Neuronal stem cell (in vitro differentiated cells): ENCODE data around the gene IL6ST.

Experiments
- DNase-seq: peaks from one replicate; pipeline ENCODE4 v3.0.0-alpha.2; 2013; ENCODE audit warnings: low spot score
- H2AFZ ChIP-seq: one replicate; pipeline ENCODE4 v1.6.1; 2013; ENCODE audit warnings: mild to moderate bottlenecking, low read length, inconsistent platforms
- H2AK5ac ChIP-seq: 2 replicates; pipeline ENCODE4 v1.6.1; 2013; ENCODE audit warnings: low read depth, mild to moderate bottlenecking, inconsistent platforms, low read length, moderate library complexity, mixed read lengths
- H2BK120ac ChIP-seq: 2 replicates; pipeline ENCODE4 v1.6.1; 2013; ENCODE audit warnings: low read depth, mild to moderate bottlenecking, inconsistent platforms, low read length, moderate library complexity, mixed read lengths
- H2BK12ac ChIP-seq: one replicate; pipeline ENCODE4 v1.6.1; 2013; ENCODE audit warnings: low read length, inconsistent platforms
- H2BK15ac ChIP-seq: 2 replicates; pipeline ENCODE4 v1.6.1; 2013; ENCODE audit warnings: mild to moderate bottlenecking, low read length, inconsistent platforms, mixed read lengths
- H2BK5ac ChIP-seq: one replicate; pipeline ENCODE4 v1.6.1; 2013; ENCODE audit warnings: inconsistent platforms, mild to moderate bottlenecking, low read length, moderate library complexity
- H3K14ac ChIP-seq: one replicate; pipeline ENCODE4 v1.6.1; 2013; ENCODE audit warnings: low read length, inconsistent platforms
- H3K18ac ChIP-seq: 2 replicates; pipeline ENCODE4 v1.6.1; 2013; ENCODE audit warnings: low read length, inconsistent platforms
- H3K23ac ChIP-seq: 2 replicates; pipeline ENCODE4 v1.6.1; 2013; ENCODE audit warnings: low read depth, mild to moderate bottlenecking, mixed read lengths, low read length, inconsistent platforms; ENCODE audit not compliant: poor library complexity
- H3K27ac ChIP-seq: replicated peaks from 3 replicates; pipeline ENCODE4 v1.5.1; 2013; ENCODE audit warnings: low read length, inconsistent platforms
- H3K27me3 ChIP-seq, 3 experiments: 2 replicates each; pipeline ENCODE4 v1.6.1; 2013; ENCODE audit warnings: low read length in 3 of 3, mild to moderate bottlenecking in 2 of 3, inconsistent platforms in 1 of 3, low read depth in 1 of 3, mixed read lengths in 1 of 3, moderate library complexity in 1 of 3; ENCODE audit not compliant: control insufficient read depth in 3 of 3, insufficient read depth in 3 of 3
- H3K36me3 ChIP-seq, 2 donors: replicated peaks in 1 of 2; 2 replicates each; pipeline ENCODE4 v1.6.1; 2013; ENCODE audit warnings: low read length in 2 of 2; ENCODE audit not compliant: control insufficient read depth in 2 of 2, insufficient read depth in 2 of 2
- H3K4ac ChIP-seq: 2 replicates; pipeline ENCODE4 v1.6.1; 2013; ENCODE audit warnings: inconsistent platforms, mild to moderate bottlenecking, low read length, moderate library complexity
- H3K4me1 ChIP-seq, 2 donors: 1 replicate in 1 of 2; 2 replicates in 1 of 2; pipeline ENCODE4 v1.6.1; 2013; ENCODE audit warnings: low read length in 2 of 2, low read depth in 1 of 2; ENCODE audit not compliant: control insufficient read depth in 2 of 2, insufficient read depth in 1 of 2
- H3K4me2 ChIP-seq: one replicate; pipeline ENCODE4 v1.6.1; 2013; ENCODE audit warnings: mild to moderate bottlenecking, low read length, inconsistent platforms; ENCODE audit not compliant: insufficient read depth, poor library complexity, severe bottlenecking
- H3K4me3 ChIP-seq, 2 donors: 2 replicates each; pipeline ENCODE4 v1.5.1; 2013; ENCODE audit warnings: low read length in 2 of 2, mild to moderate bottlenecking in 2 of 2, inconsistent platforms in 1 of 2, moderate library complexity in 1 of 2
- H3K79me1 ChIP-seq: one replicate; pipeline ENCODE4 v1.6.1; 2013; ENCODE audit warnings: low read depth, mild to moderate bottlenecking, inconsistent platforms, low read length, moderate library complexity
- H3K9ac ChIP-seq: one replicate; pipeline ENCODE4 v1.6.1; 2013; ENCODE audit warnings: mild to moderate bottlenecking, low read depth, low read length, inconsistent platforms; ENCODE audit not compliant: poor library complexity
- H3K9me3 ChIP-seq, 2 donors: replicated peaks in 1 of 2; 2 replicates each; pipeline versions ENCODE3 to v1.6.1; 2013; ENCODE audit warnings: low read length in 2 of 2, mild to moderate bottlenecking in 2 of 2, inconsistent platforms in 1 of 2, low read depth in 1 of 2, mixed read lengths in 1 of 2, moderate library complexity in 1 of 2; ENCODE audit not compliant: control insufficient read depth in 2 of 2, insufficient read depth in 1 of 2
- H4K8ac ChIP-seq: one replicate; pipeline ENCODE4 v1.6.1; 2013; ENCODE audit warnings: low read depth, mild to moderate bottlenecking, inconsistent platforms, low read length, moderate library complexity
- H4K91ac ChIP-seq: one replicate; pipeline ENCODE4 v1.6.1; 2013; ENCODE audit warnings: low read length, low read depth, mild to moderate bottlenecking, inconsistent platforms; ENCODE audit not compliant: poor library complexity
- WGBS, 2 donors: extraction: QIAGEN DNeasy Blood & Tissue Kit; methylation state at CpG; one replicate each; pipeline ENCODE4 v1.1.7; 2013; ENCODE audit warnings: missing lambda C conversion rate in 2 of 2, mixed read lengths in 1 of 2; ENCODE audit not compliant: insufficient read length in 2 of 2, insufficient replicate concordance in 1 of 2; ENCODE audit errors: extremely low coverage in 2 of 2; 5-methylcytosine and 5-hydroxymethylcytosine counted together

The IL6ST gene

GRCh38 chr5:55911784-55912653 is 82.7 kb downstream of the IL6ST start:
- Histone ChIP-seq H3K36me3 (no peaks in the 10 kb centered on the region), H2AK5ac (no peak overlapping the region), H4K91ac (no peak overlapping the region), H3K27ac (no peak overlapping the region), H2AFZ (no peak overlapping the region), H2BK120ac (no peak overlapping the region), H2BK5ac (no peak overlapping the region), H3K79me1 (no peaks in the 10 kb centered on the region), H3K4ac (no peak overlapping the region), H3K14ac (no peak overlapping the region), H3K4me3 (no peak overlapping the region), H3K4me1 (no peaks in the 10 kb centered on the region), H3K9ac (no peak overlapping the region), H3K23ac (no peak overlapping the region), H3K4me2 (no peak overlapping the region), H2BK12ac (no peak overlapping the region), H2BK15ac (no peak overlapping the region), H4K8ac (no peak overlapping the region), H3K9me3 (no peaks in the 10 kb centered on the region), H3K18ac (no peak overlapping the region), H3K27me3 (peaks cover 0 to 5% (median 3%) of the 10 kb centered on the region in 3 experiments)
- DNase-seq: no peak
- no CpG with 5 or more reads among the region's 2 CpGs for WGBS, 2 donors

DNA sequence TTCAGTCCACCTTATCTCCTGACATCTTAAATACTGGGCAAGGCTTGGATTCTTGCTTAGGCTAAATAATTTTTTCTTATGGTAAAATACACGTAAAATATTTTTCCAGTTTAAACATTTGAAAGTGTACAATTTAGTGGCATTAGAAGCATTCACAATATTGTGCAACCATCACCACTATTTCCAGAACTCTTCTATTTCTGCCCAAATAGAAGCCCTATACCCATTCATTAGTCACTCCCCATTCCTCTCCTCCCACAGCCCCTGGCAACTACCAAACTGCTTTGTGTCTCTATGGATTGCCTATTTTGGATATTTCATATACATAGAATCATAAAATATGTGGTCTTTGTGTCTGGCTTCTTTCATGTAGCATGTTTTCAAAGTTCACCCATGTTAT is 86.0 kb downstream of the IL6ST start:
- H3K14ac ChIP-seq: no peak overlapping the region
- H2BK12ac ChIP-seq: no peak overlapping the region
- no peak overlapping the region for H2AK5ac ChIP-seq
- H3K4me2 ChIP-seq: no peak overlapping the region
- no peak overlapping the region for H3K4me3 ChIP-seq
- no peak overlapping the region for H3K23ac ChIP-seq
- H3K36me3 ChIP-seq: no peaks in the 10 kb centered on the region
- no peak overlapping the region for H2BK15ac ChIP-seq
- H3K79me1 ChIP-seq: no peaks in the 10 kb centered on the region
- no peak overlapping the region for H3K4ac ChIP-seq
- no CpG with 5 or more reads among the region's 1 CpG for WGBS, 2 donors
- no peak overlapping the region for H2BK5ac ChIP-seq
- no peak overlapping the region for H3K27ac ChIP-seq
- no peak overlapping the region for H2BK120ac ChIP-seq
- no peaks in the 10 kb centered on the region for H3K9me3 ChIP-seq
- DNase-seq: no peak
- peaks cover 0 to 3% (median 0%) of the 10 kb centered on the region in 3 experiments for H3K27me3 ChIP-seq
- H3K18ac ChIP-seq: no peak overlapping the region
- no peak overlapping the region for H2AFZ ChIP-seq
- no peak overlapping the region for H3K9ac ChIP-seq
- no peak overlapping the region for H4K91ac ChIP-seq
- no peak overlapping the region for H4K8ac ChIP-seq
- H3K4me1 ChIP-seq: no peaks in the 10 kb centered on the region

DNA sequence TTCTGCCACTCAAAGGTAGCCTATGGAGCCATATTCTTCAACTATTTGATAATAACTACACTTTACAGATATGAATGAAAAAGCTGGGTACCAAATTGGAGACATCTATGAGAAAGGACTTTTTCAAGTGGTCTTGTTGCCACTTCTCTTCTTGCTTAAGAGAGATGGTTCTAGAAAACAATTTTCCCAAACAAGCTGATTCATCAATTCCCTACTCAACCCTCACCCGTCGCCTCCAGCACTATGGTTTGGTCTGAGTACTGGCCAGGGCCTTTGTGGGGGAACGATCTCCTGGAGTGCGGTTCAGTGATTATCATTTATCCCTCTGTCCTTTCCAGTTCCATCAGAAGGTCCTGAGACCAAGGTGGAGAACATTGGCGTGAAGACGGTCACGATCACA is 86.8 kb downstream of the IL6ST start:
- H2BK5ac ChIP-seq: no peak overlapping the region
- no peak overlapping the region for H2BK12ac ChIP-seq
- no peak for DNase-seq
- no peaks in the 10 kb centered on the region for H3K4me1 ChIP-seq
- no peak overlapping the region for H2AK5ac ChIP-seq
- WGBS, 2 donors: no CpG with 5 or more reads among the region's 7 CpGs
- H3K23ac ChIP-seq: no peak overlapping the region
- no peak overlapping the region for H3K4me2 ChIP-seq
- no peak overlapping the region for H3K9ac ChIP-seq
- H3K36me3 ChIP-seq: no peaks in the 10 kb centered on the region
- no peak overlapping the region for H3K14ac ChIP-seq
- no peak overlapping the region for H3K4me3 ChIP-seq
- no peak overlapping the region for H4K8ac ChIP-seq
- H3K4ac ChIP-seq: no peak overlapping the region
- no peaks in the 10 kb centered on the region for H3K79me1 ChIP-seq
- H4K91ac ChIP-seq: no peak overlapping the region
- no peak overlapping the region for H2BK15ac ChIP-seq
- peaks cover 0 to 3% (median 0%) of the 10 kb centered on the region in 3 experiments for H3K27me3 ChIP-seq
- H3K27ac ChIP-seq: no peak overlapping the region
- no peak overlapping the region for H2BK120ac ChIP-seq
- H3K18ac ChIP-seq: no peak overlapping the region
- no peaks in the 10 kb centered on the region for H3K9me3 ChIP-seq
- no peak overlapping the region for H2AFZ ChIP-seq

DNA sequence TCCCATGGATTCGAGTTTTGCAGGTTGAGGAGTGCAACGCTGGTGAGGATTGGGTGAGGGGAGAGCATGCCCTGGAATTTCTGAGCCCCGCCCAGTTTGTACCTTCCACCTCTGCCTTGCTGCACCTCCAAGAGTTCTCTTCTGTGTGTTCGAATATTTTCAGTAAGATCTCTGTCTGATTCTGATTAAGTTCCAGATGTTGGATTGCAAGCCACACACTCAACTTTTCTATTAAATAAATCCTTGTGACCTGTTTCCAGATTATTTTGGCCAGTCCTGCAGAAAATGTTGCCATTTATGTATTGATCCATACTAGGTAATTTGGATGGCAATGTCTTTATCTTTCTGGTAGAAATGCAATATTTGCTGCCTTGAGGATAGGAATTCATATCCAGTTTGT is 89.5 kb downstream of the IL6ST start:
- DNase-seq: no peak
- H2BK15ac ChIP-seq: no peak overlapping the region
- H2BK120ac ChIP-seq: no peak overlapping the region
- H3K18ac ChIP-seq: no peak overlapping the region
- H2AK5ac ChIP-seq: no peak overlapping the region
- H3K27me3 ChIP-seq: peaks cover 0 to under 1% (median 0%) of the 10 kb centered on the region in 3 experiments
- H4K91ac ChIP-seq: no peak overlapping the region
- H3K79me1 ChIP-seq: no peaks in the 10 kb centered on the region
- H3K23ac ChIP-seq: no peak overlapping the region
- no peak overlapping the region for H4K8ac ChIP-seq
- no peaks in the 10 kb centered on the region for H3K9me3 ChIP-seq
- WGBS, 2 donors: no CpG with 5 or more reads among the region's 4 CpGs
- H2BK5ac ChIP-seq: no peak overlapping the region
- no peak overlapping the region for H3K4me2 ChIP-seq
- no peaks in the 10 kb centered on the region for H3K4me1 ChIP-seq
- no peak overlapping the region for H3K9ac ChIP-seq
- H3K4me3 ChIP-seq: no peak overlapping the region
- no peak overlapping the region for H2BK12ac ChIP-seq
- no peak overlapping the region for H2AFZ ChIP-seq
- H3K14ac ChIP-seq: no peak overlapping the region
- no peak overlapping the region for H3K27ac ChIP-seq
- H3K4ac ChIP-seq: no peak overlapping the region
- H3K36me3 ChIP-seq: no peaks in the 10 kb centered on the region
